GM19099 (cell line): Measurements from ENCODE around the gene ACSF2.

Experiments used
- POLR2A ChIP-seq: IDR thresholded peaks from 3 replicates; pipeline ENCODE4 v1.6.1; 2011; ENCODE audit warnings: low read depth; ENCODE audit not compliant: insufficient read length; ENCODE audit errors: extremely low read depth

ACSF2 gene

GRCh38 chr17:50425682-50426471, at the start of gene ACSF2:
Gene ACSF2 (plus strand): TSS chr17:50426218. CDS start chr17:50426262, 44 bp downstream.
- peak; percentile 34 for TF ChIP-seq POLR2A

- no peak for TF ChIP-seq POLR2A
These were observed 46.5 kb upstream of the ACSF2 start for GRCh38 chr17:50379351-50380132.

DNA sequence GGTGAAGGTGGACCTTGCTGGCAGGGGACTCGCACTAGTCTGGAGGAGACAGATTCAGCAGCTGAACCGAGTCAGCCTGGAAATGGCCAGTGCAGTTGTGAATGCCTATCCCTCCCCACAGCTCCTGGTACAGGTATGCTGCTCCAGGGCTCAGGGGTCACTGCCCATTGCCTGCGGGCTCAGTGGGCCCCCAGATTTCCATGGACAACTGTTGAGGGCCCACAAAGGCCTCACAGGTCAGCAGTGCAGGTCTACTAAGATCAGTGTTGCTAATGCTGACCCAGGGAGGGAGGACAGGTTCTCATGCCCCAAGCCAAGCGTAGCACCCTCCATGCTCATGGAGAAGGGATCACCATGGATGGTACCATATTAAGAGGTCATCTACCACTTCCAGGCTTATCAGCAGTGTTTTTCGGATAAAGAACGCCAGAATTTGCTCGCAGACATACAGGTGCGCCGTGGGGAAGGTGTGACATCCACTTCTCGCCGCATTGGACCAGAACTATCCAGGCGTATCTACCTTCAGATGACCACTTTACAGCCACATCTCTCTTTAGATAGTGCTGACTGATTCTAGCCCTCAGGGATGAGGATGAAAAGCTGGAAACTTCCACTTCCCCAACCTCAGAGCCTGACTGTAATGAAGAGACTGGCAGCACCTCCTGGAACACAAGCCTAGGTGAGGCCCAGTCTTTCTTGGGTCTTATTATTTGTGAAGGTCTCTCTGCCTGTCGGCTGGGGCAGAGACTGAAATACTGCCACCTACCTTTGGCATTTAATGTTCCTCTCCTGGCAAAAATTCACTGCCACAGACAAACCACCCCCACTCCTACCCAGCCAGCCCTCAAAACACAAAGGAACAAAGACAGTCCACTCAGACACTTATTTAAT, 45.4 kb upstream of the ACSF2 start:
- peak; percentile 15 for TF ChIP-seq POLR2A

DNA sequence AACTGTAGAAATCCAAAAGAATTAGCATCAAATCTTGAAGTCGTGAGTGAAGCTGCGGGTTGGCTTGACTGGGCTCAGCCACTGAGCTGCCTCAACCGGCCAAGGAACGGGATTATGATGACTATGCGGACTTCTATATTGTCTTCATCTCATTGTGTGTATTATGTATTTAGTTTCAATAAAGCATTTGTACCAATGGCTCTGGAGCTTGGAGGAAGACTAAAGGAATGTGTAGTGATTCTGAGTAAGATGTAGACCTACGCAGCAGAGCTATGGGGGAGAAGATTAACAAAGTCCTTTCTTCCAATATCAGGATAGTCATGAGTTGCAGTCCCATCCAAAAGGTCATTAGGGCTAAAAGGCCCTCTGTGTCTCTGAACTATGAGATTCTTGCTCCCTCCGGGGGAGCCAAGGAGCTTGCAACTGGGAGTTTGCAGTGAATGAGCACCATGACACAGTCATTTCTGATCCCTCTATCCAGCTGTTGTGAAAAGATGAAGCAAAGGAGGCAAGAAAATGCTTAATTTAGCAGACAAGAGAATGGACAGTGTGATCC, 44.7 kb upstream of the ACSF2 start:
- TF ChIP-seq POLR2A = no peak

DNA sequence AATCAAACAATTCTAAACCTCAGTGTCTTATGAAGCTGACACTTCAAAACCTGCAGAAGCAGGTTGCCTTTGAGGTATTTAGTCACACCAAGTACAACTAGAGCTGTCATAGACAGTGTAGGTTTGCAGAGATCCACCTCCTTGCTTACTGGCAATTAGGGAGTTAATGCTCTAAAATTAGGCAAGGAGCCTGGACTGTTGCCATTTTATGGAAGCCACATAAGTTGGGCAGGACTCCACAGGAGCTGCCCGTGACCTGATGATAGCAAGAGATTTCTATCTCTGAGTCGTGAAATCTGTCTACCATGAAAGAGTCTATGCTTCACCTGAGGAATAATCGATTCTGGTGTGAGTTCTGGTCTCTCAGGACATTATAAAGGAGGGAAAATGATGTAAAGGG, 44.1 kb upstream of the ACSF2 start:
- TF ChIP-seq POLR2A = no peak

GRCh38 chr17:50382931-50383330, 43.1 kb upstream of the ACSF2 start:
- TF ChIP-seq POLR2A = no peak

DNA sequence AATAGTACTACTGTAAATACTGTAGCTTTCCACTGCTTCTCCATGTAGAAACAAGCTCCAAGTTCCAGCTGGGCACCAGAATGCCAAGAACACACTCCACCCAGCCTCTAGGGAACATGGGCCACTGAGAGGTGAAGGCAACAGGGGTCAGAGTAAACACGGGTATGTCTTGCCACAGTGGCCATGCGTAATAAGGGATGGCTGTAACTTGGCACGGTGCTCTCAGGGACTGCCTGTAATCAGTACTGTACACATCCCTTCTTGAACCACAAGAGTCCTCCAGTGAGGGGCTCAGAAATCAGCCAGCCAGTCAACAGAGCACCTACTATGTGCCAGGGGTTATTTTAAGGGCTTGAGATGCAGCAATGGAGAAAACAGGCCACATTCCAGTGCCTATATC, 39.5 kb upstream of the ACSF2 start:
- no peak for TF ChIP-seq POLR2A

DNA sequence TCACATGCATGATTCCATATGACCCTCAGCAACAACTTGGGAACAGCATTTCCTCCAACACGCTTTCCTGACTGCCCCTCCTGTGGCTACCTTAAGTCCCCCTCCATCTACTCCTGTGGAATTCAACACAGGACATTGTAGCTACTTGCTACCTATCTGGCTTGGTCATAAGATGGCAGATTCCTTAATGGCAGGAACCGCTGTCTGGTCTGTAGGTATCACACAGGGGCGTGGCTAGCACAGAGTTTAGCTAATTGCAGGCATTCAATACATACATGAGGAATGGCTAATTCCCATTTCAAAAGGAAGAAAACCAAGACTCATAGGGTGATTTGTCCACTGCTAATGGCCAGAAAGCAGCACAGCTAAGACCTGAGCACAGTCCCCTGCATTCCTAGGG, 37.3 kb upstream of the ACSF2 start:
- no peak for TF ChIP-seq POLR2A

DNA sequence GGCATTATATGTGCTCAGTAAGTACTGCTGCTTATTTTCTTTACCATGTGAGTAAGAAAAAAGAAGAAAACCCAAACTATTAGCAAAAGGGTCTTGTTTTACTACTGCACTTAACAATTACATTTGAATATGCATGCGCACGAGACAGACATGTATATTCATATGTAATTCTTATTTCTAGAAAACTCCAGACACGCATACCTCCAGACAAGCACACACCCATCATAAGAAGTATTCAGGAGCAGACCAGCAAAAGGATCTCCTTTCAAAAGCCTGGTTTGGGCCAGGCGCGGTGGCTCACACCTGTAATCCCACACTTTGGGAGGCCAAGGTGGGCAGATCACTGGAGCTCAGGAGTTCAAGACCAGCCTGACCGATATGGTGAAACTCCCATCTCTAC, 36.5 kb upstream of the ACSF2 start:
- no peak for TF ChIP-seq POLR2A

GRCh38 chr17:50392621-50393020, 33.4 kb upstream of the ACSF2 start:
- no peak for TF ChIP-seq POLR2A

DNA sequence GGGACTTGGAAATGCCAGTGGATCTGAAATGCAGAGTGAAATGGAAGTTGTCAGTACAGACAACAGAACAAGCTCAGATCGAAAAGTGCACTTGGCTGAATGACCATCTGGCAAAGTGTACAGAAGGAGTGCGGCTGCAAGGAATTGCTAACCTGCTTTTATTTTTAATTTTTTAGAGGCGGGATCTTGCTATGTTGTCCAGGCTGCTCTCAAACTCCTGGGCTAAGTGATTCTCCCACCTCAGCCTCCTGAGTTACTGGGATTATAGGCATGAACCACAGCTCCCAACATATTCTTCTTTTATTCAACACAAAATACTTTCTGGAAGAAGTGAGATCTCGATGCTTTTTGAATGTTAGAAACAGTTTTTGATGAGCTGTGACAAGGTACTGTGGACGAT, 32.3 kb upstream of the ACSF2 start:
- TF ChIP-seq POLR2A = no peak

DNA sequence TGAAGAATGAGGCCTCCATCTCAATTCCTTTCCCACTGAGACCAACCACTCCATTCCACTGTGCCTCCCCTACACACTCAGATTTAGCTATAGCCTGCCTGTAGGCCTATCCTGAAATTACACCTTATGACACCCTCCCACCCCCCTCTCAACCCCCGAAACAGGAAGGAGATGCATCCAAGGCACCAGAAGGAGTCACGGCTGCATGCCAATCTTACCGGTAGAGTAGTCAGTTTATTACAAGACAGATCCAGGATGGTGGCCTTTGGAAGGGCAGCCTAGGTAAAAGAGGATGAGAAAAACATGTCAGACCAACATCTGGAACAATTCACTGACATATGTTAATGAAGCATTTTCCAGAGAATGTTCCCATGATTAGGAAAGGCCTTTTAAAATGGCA, 31.3 kb upstream of the ACSF2 start:
- TF ChIP-seq POLR2A = no peak

GRCh38 chr17:50396261-50397110, 29.5 kb upstream of the ACSF2 start:
- no peak for TF ChIP-seq POLR2A

- TF ChIP-seq POLR2A = peak; percentile 93
These were observed 28.7 kb upstream of the ACSF2 start, which contains the start of gene LRRC59 for GRCh38 chr17:50397111-50397918. Gene LRRC59 (minus strand): TSS chr17:50397523. CDS start chr17:50397317, 206 bp downstream.

DNA sequence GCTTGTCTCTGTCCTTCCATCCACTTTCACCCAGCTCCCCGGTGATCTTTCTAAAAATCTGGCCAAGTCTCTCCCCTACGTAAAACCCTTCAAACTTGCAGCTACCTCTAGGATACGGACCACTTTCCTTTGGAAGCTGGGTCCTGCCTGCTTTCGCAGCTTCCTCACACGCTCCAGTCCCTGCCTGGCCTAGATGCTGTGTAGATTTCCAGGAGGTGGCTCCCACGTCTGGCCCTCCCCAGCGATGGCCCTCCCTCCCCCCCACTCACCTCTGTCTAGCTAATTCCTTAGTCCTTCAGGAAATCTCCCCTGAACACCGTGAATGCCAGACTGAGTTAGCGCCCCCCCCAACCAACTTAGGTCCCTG, 28.1 kb upstream of the ACSF2 start:
- TF ChIP-seq POLR2A = no peak
